GM20000 (cell line): Measurements from ENCODE around the gene WAPL.

Experiments used
- DNase-seq: peaks from one replicate; pipeline ENCODE4 v3.0.0; 2012; ENCODE audit warnings: low spot score
- CTCF ChIP-seq: IDR thresholded peaks from 2 replicates; pipeline ENCODE4 v1.5.1; 2012; ENCODE audit warnings: mild to moderate bottlenecking, control low read depth; ENCODE audit errors: extremely low read depth, missing control alignments

WAPL gene

DNA sequence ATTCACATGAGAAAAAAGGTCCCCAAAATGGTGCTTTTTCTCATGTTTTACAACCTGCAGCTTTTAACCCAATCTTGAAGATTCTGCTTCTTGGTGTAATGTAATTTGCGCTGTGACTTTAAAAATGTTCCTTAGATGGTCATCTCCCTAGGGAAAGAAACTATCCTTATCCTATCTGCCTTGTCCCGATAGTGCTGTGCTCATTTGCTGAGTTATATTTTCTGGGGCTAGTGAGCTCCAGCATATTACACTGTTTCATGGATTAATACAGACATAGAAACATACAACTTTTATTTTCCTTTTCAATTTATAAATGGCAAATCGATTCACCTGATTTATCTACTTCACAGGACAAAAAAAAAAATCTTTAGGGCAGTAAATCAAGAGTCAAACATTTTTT lies 2.8 kb downstream of the WAPL start:
- no peak for DNase-seq
- no peak for TF ChIP-seq CTCF

- TF ChIP-seq CTCF: no peak
- DNase-seq: no peak
Observed at GRCh38 chr10:86512137-86512536, 9.5 kb downstream of the WAPL start.

DNA sequence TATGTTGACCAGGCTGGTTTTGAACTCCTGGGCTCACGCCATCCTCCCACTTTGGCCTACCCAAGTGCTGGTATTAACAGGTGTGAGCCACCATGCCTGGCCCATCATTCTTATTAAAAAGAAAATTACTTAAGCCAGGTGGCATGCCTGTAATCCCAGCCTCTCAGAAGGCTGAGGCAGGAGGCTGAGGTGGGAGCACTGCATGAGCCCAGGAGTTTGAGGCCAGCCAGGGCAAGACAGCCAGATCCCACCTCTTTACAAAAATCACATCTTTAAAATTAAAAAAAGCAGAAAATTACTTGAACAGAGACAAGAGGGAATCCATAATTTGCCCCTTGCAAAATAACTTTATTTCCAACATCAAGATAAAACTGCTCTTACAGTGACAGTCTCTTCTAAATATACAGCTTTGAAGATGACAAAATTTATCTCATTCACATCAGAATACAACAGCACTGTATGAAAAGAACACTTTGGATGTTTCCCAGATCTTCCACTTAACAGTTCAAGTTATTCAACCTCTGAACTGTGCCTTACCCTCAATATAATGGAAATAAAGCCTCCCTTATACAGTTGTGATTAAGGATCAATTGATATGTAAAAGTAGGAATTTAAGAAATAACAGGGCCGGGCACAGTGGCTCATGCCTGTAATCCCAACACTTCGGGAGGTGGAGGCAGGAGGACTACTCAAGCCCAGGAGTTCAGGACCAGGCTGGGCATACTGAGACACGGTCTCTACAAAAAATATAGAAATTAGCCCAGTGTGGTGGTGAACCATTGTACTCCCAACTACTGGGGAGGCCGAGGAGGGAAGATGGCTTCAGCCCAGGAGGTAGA lies 10.3 kb downstream of the WAPL start:
- DNase-seq: no peak
- no peak for TF ChIP-seq CTCF

DNA sequence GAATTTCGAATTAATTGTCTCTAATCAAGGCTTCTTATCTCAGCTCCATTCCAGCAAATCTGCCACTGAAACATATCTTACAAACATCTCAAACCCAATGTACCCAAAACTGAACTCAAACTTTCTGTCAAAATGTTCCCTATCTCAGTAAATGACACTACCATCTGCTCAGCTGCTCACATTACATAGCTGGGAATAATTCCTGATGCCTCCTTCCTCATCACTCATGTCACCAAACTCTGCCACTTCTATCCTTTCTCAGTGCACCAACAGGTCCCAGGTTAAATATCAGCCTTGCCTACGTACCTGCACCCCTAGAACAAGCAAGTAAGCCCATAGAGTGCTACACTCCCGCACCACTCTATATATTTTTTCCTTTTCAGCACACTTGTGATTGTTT lies 12.4 kb downstream of the WAPL start:
- TF ChIP-seq CTCF: no peak
- DNase-seq: no peak

GRCh38 chr10:86508217-86508616 lies 13.4 kb downstream of the WAPL start:
- no peak for TF ChIP-seq CTCF
- DNase-seq: no peak

DNA sequence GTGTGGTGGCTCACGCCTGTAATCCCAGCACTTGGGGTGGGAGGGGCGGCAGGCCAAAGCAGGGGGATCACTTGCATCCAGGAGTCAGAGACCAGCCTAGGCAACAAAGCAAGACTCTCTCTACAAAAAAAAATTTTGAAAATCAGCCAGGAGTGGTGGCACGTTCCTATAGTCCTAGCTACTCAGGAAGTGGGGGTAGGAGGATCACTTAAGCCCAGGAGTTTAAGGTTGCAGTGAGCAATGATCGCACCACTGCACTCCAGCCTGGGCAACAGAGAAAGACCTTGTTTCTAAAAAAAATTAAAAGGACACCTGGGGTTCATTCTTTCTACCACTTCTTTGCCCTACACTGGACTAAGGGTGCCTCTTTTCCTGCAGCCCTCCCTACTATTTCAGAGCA lies 15.1 kb downstream of the WAPL start:
- no peak for TF ChIP-seq CTCF

GRCh38 chr10:86506062-86506461 lies 15.5 kb downstream of the WAPL start:
- no peak for DNase-seq
- no peak for TF ChIP-seq CTCF

More for the DNA sequence above, 15.1 kb downstream of the WAPL start:
- DNase-seq: no peak
